Ovary (tissue), 9 donors: ENCODE data around the gene SOHLH2. TPM values are rescaled to one million over a fixed set of nuclear protein-coding genes. Genes with fewer than 3 reads are reported as not detected.
A peak's percentile ranks its signal among the peaks of the same experiment; 100 is the strongest.

Experiments
- DNase-seq, 5 donors: peaks; one replicate each; pipeline ENCODE4 v3.0.0-alpha.2; 2019 to 2020
- H3K27ac ChIP-seq, 2 donors: fragments of 200-600 bp; one replicate each; pipeline versions ENCODE4 v1.5.1 to v1.8.0; 2019 to 2022
- H3K27me3 ChIP-seq: fragments of 200-600 bp; one replicate; pipeline ENCODE4 v1.8.0; 2022
- H3K36me3 ChIP-seq: fragments of 200-600 bp; sonication (generic); one replicate; pipeline ENCODE4 v1.5.1; 2019
- H3K4me1 ChIP-seq: one replicate; pipeline ENCODE4 v1.8.1; 2013; ENCODE audit warnings: mild to moderate bottlenecking, moderate library complexity; ENCODE audit not compliant: insufficient read depth
- H3K4me3 ChIP-seq: fragments of 200-600 bp; sonication (generic); one replicate; pipeline ENCODE4 v1.5.1; 2017
- H3K9me3 ChIP-seq, 2 donors: fragments of 200-600 bp in 1 of 2; sonication (generic) in 1 of 2; one replicate each; pipeline versions ENCODE4 v1.5.1 to v1.8.1; 2013 to 2019; ENCODE audit warnings: mild to moderate bottlenecking in 1 of 2, moderate library complexity in 1 of 2
- EP300 ChIP-seq: sonication (generic); formaldehyde crosslinking; IDR thresholded peaks from one replicate; pipeline ENCODE4 v1.6.1; 2017; ENCODE audit warnings: antibody characterized with exemption
- POLR2A ChIP-seq: fragments of 450-650 bp; IDR thresholded peaks from one replicate; pipeline ENCODE4 v1.6.1; 2017; ENCODE audit warnings: antibody characterized with exemption, mild to moderate bottlenecking, moderate library complexity
- WGBS, 3 donors: extraction: QIAGEN DNeasy Blood & Tissue Kit in 1 of 3; methylation state at CpG; one replicate each; pipeline versions ENCODE4 v1.1.5 to v1.1.7; 2013 to 2017; 5-methylcytosine and 5-hydroxymethylcytosine counted together
- intact Hi-C, 4 donors: fragments of 100-400 bp; cut with DNase I; formaldehyde crosslinking; loops; one replicate each; pipeline versions ENCODE4 v1.11.0 to v1.15.1; 2022 to 2023
- polyA plus RNA-seq, 2 donors: library from polyadenylated mRNA; stranded (reverse); fragments of 200-250 nt in 1 of 2; fragments of 350-450 nt in 1 of 2; fragmentation: Illumina TruSeq in 1 of 2; extraction: RNeasy Lipid Tissue Mini Kit (QIAGEN cat#74804) in 1 of 2; gene quantifications; one replicate each; pipeline ENCODE4 v1.2.3, GENCODE V29; 2013 to 2014
- total RNA-seq, 7 donors: library from RNA; depleted of rRNA in 2 of 7; stranded (reverse); fragments of >200 nt in 2 of 7; fragmentation: NEBNext Ultra II Directional in 3 of 7; extraction: Animal tissue kit (Norgen Biotek cat#: 25700) in 3 of 7; gene quantifications; one replicate each; pipeline versions ENCODE4 v1.1.0 to v1.2.4, GENCODE V29; 2016 to 2023
- TF ChIP-seq, protein P1 (sequence below), 3 donors: fragments of 450-650 bp in 2 of 3; fragments of 200-600 bp in 1 of 3; IDR thresholded peaks; one replicate each; pipeline versions ENCODE4 v1.5.1 to v1.8.0; 2016 to 2022; ENCODE audit warnings: antibody characterized with exemption in 3 of 3, mild to moderate bottlenecking in 1 of 3
- donor health status: DM: no; HTN: no; CAD: no; lungs with moderate emphysema.
- donor health status: DM: no; HTN: no; CAD: no.
- donor health status: Bipolar disorder and iron deficiency.
- donor health status: DM: yes; HTN: yes; CAD: no.
- donor health status: DM: no; HTN: no; CAD: no.
- donor health status: DM: yes; HTN: yes; CAD: no.

SOHLH2 gene
- total and polyA plus RNA-seq, 9 donors, result 0.11 to 1.0 (median 0.42) TPM; not detected in 3

DNA sequence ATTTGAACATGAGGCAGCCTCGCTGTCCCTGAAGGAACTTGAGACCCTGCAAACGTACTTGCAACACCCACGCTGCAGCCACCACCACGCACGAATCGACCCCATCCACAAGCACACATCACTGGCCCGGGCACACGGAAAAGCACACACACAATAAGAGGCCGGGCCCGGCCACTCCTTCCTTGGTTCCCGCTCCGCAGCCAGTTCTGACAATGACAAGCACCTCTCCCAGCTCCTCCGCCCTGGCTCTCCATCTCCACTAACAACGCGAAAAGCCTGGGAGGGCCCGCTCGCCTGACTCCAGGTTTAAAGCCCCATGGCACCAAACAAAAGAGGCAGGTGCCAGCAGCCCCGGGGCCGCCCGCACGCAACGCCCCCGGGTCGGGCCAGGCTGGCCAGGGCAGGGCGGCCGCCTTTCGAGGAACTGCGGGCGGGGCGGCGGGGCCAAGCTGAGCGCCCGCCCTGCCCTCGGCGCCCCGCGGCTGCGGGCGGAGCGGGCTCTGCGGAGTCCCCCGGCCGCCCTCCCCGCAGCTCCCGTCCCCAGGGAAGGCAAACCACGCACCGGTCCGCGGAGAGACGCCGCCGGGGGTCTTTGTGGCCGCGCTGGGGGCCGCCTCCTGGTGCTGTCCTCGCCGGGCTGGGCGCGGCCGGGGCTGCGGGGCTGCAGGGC is 83.7 kb downstream of the SOHLH2 start:
- intact Hi-C loops, result loop anchor here in 1 of 4 donors (10.0 kb wide), 1 partner anchor 76 kb away; no protein-coding TSS in a partner anchor
- H3K36me3 ChIP-seq, result no peaks in the 10 kb centered on the region
- DNase-seq, result peak; percentile 22 to 51 (median 31)
- 0 to 3% (median 1%) methylated on average over 25 to 61 of the region's 61 CpGs for WGBS, 3 donors
- no peaks in the 10 kb centered on the region for H3K27me3 ChIP-seq
- no peak for TF ChIP-seq POLR2A
- peaks cover 2% of the 10 kb centered on the region for H3K4me1 ChIP-seq
- H3K9me3 ChIP-seq, result no peaks in the 10 kb centered on the region
- peak overlapping the region; percentile 40 for H3K4me3 ChIP-seq
- H3K27ac ChIP-seq, result peak overlapping the region; percentile 9 to 52

DNA sequence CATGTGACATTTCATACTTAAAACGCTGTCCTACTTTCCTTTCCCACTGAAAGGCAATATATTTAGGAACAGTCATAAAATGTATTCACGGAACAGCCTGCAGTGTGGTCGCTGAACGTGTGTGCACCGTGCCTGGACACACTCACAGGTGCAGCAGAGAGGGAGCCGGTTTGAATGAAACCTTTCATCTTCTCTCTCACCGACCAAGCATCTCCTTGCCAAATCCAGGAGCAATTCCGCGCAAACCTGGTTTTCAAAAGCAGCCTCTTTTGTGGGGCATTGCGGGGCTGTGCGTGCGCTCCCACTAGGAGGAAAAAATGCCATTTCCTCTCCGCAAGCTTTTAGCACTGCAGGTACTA is 84.2 kb downstream of the SOHLH2 start:
- intact Hi-C loops, result loop anchor here in 1 of 4 donors (10.0 kb wide), 1 partner anchor 75 kb away; no protein-coding TSS in a partner anchor
- H3K9me3 ChIP-seq, result no peaks in the 10 kb centered on the region
- TF ChIP-seq POLR2A (no peak), EP300 (no peak)
- TF ChIP-seq, protein P1, sequence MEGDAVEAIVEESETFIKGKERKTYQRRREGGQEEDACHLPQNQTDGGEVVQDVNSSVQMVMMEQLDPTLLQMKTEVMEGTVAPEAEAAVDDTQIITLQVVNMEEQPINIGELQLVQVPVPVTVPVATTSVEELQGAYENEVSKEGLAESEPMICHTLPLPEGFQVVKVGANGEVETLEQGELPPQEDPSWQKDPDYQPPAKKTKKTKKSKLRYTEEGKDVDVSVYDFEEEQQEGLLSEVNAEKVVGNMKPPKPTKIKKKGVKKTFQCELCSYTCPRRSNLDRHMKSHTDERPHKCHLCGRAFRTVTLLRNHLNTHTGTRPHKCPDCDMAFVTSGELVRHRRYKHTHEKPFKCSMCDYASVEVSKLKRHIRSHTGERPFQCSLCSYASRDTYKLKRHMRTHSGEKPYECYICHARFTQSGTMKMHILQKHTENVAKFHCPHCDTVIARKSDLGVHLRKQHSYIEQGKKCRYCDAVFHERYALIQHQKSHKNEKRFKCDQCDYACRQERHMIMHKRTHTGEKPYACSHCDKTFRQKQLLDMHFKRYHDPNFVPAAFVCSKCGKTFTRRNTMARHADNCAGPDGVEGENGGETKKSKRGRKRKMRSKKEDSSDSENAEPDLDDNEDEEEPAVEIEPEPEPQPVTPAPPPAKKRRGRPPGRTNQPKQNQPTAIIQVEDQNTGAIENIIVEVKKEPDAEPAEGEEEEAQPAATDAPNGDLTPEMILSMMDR (IDR thresholded peaks at IDR 0.05), result no peak
- H3K27me3 ChIP-seq, result no peaks in the 10 kb centered on the region
- WGBS, 3 donors, result 20 to 35% (median 32%) methylated on average over 13 of the region's 13 CpGs
- peak overlapping the region; percentile 40 for H3K4me3 ChIP-seq
- no peak overlapping the region for H3K27ac ChIP-seq
- no peak for DNase-seq
- H3K4me1 ChIP-seq, result peaks cover 2% of the 10 kb centered on the region
- H3K36me3 ChIP-seq, result no peaks in the 10 kb centered on the region

DNA sequence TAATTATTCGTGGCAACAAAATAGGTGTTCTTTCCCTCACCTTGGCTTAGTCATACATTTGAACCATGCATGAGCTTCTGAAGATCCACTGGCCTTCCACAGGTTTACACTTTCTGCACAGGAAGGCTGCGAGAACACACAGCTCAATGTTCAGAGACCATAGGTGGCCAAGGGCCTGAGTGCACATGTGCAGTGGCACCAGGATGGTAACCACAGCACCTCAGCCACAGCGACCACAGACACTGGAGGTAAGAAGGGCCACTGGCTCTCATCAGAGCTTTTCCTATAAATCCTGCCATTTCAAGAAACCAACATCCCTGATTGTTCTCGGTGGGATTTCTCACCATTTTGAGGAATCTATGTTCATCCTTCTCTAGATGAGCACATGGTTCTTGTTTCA is 84.8 kb downstream of the SOHLH2 start:
- WGBS, 3 donors, result 92 to 97% (median 94%) methylated on average over 4 of the region's 4 CpGs
- TF ChIP-seq EP300, result no peak
- no peak for TF ChIP-seq POLR2A
- TF ChIP-seq, protein P1 (IDR thresholded peaks at IDR 0.05), result no peak

DNA sequence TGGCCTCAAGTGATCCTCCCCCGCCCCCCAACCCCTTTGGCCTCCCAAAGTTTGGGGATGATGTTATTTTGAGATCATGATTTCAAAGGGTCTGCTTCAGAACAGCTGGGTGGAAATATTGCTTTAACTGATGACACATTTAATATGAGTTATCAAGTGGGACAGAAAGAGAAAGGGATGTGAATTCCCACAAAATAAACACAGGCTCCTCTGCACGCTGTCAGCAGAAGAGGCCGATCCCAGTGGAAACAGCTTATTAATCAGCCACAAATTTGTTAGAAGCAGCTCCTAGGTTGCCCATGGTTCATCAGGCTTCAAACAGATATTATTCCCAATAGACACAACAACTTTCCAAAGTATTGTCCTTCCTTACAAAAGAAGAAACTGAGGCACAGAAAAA is 87.9 kb downstream of the SOHLH2 start:
- no peaks in the 10 kb centered on the region for H3K36me3 ChIP-seq
- H3K27me3 ChIP-seq, result no peaks in the 10 kb centered on the region
- intact Hi-C loops, result loop anchor here in 1 of 4 donors (10.0 kb wide), 1 partner anchor 52 kb away; no protein-coding TSS in a partner anchor
- H3K4me1 ChIP-seq, result peaks cover 9% of the 10 kb centered on the region
- WGBS, 3 donors, result 82 to 84% (median 83%) methylated on average over 3 of the region's 3 CpGs
- no peak overlapping the region for H3K27ac ChIP-seq
- no peak overlapping the region for H3K4me3 ChIP-seq
- TF ChIP-seq, protein P1 (IDR thresholded peaks at IDR 0.05), result no peak
- TF ChIP-seq EP300 (no peak), POLR2A (no peak)
- no peak for DNase-seq
- H3K9me3 ChIP-seq, result no peaks in the 10 kb centered on the region

More for the DNA sequence above, 84.8 kb downstream of the SOHLH2 start:
- intact Hi-C loops, result loop anchor here in 1 of 4 donors (10.0 kb wide), 1 partner anchor 55 kb away; no protein-coding TSS in a partner anchor
- no peak overlapping the region for H3K4me3 ChIP-seq
- peaks cover 3% of the 10 kb centered on the region for H3K4me1 ChIP-seq
- H3K27ac ChIP-seq, result no peak overlapping the region
- no peaks in the 10 kb centered on the region for H3K36me3 ChIP-seq
- H3K27me3 ChIP-seq, result no peaks in the 10 kb centered on the region
- H3K9me3 ChIP-seq, result no peaks in the 10 kb centered on the region
- DNase-seq, result no peak

DNA sequence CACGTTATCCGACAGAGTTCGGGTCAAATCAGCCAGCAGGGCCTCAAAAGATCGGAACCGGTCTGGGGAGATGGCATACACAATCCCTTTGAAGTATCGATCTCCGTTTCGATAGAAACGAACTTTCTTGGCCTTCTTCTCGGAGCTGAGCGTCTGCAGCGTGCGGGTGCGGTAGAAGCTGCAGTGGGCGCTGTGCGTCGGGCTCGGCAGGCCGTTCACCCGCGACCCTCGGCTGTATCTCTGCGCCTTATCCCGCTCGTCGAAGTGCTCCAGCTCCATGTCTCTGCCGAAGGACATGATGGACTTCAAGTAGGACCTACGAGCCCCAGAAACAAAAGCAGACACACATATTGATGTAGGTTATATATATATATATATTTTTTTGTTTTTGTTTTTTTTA is 88.5 kb downstream of the SOHLH2 start:
- intact Hi-C loops, result loop anchor here in 1 of 4 donors (10.0 kb wide), 1 partner anchor 51 kb away; no protein-coding TSS in a partner anchor
- WGBS, 3 donors, result 95% methylated on average over 28 of the region's 28 CpGs
- H3K9me3 ChIP-seq, result no peaks in the 10 kb centered on the region
- H3K27me3 ChIP-seq, result no peaks in the 10 kb centered on the region
- H3K4me3 ChIP-seq, result no peak overlapping the region
- no peak for TF ChIP-seq POLR2A
- no peak for TF ChIP-seq EP300
- TF ChIP-seq, protein P1 (IDR thresholded peaks at IDR 0.05), result no peak
- peak in 1 of 5 donors; percentile 27 for DNase-seq
- H3K36me3 ChIP-seq, result no peaks in the 10 kb centered on the region
- H3K4me1 ChIP-seq, result peaks cover 9% of the 10 kb centered on the region
- H3K27ac ChIP-seq, result no peak overlapping the region
